GM19467 (cell line): ENCODE results near the gene PLEKHN1.
"Not testable (repeated sequence)": the region's sequence is repeated elsewhere in the genome, so short reads cannot be mapped to it uniquely, and the experiment has no call there.

Experiments used
- ATAC-seq: cut with Tn5 transposase; IDR thresholded peaks from one replicate; pipeline ENCODE4 v1.9.1; 2021; ENCODE audit warnings: mild to moderate bottlenecking, moderate library complexity; ENCODE audit not compliant: unreplicated experiment

PLEKHN1 gene

DNA sequence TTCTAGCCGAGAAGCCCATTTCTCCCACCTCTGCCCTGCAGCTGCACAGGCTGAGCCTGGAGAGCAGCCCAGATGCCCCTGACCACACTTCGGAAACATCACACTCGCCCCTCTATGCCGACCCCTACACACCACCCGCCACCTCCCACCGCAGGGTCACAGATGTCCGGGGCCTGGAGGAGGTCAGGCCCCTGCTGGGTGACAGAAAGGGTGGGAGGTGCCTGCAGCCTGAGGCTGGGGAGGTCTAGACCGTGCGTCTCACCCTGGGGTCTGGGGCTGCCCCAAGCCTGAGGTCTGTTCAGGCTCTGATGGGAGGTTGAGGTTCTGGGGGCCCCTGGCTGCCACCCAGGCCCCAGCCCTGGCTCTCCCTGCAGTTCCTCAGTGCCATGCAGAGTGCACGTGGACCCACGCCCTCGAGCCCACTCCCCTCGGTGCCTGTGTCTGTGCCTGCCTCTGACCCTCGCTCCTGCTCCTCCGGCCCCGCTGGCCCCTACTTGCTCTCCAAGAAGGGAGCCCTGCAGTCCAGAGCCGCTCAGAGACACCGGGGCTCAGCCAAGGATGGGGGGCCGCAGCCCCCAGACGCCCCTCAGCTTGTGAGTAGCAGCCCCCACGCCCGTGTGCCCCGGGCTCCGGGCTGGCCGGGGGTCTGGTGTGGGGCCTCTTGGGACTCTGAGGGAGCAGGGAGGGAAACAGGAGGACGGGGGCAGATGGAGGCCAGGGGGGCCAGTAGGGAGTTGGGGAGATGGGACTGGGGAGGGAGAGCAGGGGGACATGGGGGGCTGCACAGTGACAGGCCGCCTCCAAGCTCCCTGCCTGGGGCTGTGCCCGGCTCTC is 7.4 kb downstream of the PLEKHN1 start:
- ATAC-seq, result no peak

DNA sequence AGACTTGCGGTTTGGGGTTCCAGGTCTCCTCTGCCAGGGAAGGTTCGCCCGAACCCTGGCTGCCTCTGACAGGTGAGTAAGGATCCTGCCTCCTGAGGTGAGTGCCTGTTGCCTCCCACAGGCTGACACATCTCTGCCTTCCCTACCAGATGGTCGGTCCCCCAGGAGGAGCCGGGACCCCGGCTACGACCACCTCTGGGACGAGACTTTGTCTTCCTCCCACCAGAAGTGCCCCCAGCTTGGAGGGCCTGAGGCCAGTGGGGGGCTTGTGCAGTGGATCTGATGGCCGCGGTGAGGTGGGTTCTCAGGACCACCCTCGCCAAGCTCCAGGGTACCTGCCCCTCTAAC is 8.0 kb downstream of the PLEKHN1 start:
- no peak for ATAC-seq

DNA sequence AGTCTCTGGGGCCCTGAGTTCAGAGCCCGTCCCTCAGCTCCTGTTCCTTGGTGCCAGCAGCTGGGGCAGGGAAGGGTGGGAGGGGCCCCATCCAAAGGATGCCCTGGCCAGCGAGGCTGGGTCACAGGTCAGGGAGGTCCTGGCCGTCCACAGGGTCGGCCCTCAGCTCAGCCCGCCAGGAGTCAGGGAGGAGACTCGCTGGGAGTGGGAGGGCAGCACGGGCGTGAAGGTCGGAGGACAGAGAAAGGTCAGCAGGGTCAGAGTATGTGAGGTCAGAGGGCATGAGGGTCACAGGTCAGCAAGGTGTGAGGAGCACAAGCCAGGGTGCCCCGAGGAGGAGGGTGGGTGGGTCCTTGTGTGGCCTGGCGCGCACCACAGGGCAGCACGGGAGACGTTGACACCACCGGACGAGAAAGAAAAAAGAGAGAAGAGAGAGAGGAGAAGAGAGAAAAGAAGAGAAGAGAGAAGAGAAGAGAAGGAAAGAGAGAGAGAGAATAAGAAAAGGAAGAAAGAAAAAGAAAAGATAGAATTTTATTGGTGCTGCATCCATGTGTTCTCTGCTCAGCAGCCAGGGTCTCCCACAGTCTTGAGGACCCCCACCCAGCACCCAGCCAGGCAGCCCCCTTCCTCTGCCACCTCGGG is 8.5 kb downstream of the PLEKHN1 start:
- ATAC-seq, result no peak

DNA sequence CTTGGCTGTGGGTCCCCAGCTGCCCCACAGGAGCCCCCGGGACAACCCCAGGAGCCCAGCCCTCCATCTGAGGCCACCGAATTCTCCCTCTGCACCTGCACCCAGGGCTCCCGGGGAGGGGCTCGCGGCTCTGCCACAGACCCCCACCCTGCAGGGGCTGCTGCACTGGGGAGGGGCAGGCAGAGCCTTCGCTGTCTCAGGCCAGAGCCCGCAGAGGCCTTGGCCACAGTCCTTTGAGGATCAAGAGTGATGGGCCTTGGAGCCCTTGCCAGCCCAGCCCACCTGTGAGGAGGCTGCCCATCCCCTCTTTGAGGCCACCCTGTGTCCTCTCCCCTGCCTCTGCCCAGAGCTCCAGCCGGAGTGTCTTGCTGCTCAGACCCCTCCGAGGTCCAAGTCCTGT is 9.1 kb downstream of the PLEKHN1 start:
- no peak for ATAC-seq

DNA sequence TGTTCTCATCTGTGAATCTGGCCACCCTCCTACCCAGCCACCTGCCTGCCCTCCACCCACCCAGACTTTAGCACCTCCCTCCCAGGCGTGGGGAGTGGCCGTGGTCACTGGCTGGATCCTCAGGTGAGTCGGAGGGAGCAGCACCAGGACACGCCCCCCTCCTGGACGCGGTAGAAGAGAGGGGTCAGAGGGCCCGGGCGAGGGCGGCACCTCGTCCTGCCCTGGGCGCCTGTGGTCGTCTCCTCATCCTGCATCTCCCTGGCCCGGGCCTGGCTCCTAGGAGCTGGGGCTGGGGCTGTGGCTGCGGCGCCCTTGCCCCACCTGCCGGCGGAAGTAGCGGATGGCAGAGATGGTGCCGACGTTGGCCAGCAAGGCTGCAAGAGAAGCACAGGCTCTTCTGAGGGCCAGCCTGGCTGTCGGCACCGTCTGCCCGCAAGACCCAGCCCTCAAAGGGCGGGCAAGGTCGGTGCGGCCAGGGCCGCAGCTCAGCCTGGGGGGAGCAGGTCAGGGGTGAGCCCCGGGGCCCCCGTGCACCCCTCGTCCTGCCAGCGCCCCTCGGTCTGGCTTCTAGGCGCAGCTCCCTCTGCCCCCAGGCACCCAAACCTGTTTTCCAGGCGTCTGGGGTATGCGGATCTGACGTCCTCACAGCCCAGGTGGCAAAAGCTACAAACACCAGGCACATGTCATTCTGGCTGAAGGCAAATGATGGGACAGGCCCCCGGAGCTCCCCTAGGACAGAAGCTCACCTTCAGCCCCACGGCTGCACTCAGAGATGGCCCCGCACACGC is 9.8 kb downstream of the PLEKHN1 start:
- ATAC-seq, result peak; percentile 52

DNA sequence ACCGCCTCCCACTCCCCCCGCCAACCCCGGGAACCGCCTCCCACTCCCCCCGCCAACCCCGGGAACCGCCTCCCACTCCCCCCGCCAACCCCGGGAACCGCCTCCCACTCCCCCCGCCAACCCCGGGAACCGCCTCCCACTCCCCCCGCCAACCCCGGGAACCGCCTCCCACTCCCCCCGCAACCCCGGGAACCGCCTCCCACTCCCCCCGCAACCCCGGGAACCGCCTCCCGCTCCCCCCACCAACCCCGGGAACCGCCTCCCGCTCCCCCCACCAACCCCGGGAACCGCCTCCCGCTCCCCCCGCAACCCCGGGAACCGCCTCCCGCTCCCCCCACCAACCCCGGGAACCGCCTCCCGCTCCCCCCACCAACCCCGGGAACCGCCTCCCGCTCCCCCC is 10.5 kb downstream of the PLEKHN1 start:
- not testable (repeated sequence) for ATAC-seq

DNA sequence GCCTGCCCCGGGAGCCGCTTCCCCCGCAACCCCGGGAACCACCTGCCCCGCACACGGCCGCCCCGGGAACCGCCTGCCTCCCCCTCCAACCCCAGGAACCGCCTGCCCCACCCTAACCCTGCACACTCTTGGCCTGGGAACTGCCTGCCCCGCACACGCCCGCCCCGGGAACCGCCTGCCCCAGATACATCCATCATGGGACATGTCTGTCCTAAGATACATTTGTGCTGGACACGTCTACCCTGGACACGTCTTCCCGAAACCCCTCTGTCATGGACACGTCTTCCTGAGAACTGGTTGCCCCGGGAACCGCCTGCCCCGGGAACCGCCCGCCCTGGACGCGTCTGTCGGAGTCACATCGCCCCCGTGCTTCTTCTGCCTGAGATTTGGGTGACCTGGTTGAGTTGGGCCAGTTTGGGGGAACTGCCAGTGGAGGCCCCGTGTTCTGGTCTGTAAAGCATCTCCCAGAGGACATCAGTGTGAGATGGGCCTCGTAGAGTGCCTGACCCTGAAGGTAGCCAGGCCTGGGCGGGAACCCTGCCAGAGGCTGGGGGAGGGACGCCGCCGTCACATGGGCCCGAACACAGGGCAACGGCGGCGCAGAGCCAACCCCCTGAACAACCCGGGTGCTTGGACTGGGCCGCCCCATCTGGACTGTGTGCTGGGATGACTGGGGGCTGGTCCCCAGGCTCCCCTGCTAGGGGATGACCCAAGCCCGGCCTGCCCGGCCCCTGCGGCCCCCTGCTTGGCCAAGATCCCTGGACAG is 12.0 kb downstream of the PLEKHN1 start:
- ATAC-seq, result no peak

DNA sequence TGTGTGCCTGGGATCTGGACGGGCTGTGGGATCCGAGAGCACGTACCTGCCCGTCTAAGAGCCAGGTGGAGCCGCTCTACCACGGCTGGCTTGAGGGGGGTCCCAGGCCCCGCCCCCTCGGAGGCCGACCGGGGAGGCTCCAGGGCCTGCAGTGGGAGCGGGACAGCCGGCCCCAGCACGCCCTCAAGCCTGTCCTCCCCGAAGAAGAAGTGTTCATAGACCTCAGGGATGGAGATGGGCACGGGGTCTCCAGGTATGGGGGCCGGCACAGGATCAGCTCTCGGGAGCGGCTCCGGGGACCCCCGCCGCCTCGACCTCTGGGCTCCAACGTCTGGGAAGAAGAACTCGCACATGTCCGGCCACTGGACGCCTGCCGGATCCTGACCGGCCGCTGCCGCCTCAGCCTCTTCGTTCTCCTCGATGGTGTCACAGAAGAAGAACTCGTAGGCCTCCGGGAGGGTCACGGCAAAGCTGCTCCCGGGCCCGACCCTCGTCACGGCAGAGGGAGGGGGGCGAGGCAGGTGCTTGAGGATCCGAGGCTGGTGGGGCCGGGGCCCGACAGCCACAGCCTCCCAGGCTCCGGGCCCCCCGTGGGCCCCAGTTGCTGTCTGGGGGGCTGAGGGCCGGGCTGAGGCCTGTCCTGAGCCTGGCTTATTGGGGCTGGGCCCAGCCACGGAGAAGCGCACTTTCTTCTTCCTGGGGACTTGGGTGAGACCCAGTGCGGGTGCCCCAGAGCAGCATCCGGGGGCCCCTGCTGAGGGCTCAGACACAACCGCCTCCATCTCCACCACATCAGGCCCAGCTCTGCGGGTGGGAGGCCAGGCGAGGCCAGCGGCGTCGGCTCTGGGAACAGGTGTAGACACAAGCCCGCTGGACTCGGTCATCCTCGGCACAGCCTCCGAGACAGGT is 12.8 kb downstream of the PLEKHN1 start:
- ATAC-seq, result no peak

DNA sequence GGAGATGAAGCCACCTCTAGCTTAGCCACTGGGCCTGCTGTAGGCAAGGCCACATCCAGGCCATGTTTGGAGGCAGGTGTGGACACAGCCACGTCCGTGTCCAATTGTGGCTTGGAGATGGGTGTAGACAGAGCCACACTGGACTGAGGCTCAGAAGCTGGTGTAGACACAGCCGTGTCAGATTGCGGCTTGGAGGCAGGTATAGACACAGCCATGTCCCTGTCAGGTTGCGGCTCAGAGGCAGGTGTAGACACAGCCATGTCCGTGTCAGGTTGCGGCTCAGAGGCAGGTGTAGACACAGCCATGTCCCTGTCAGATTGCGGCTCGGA is 13.4 kb downstream of the PLEKHN1 start:
- no peak for ATAC-seq

DNA sequence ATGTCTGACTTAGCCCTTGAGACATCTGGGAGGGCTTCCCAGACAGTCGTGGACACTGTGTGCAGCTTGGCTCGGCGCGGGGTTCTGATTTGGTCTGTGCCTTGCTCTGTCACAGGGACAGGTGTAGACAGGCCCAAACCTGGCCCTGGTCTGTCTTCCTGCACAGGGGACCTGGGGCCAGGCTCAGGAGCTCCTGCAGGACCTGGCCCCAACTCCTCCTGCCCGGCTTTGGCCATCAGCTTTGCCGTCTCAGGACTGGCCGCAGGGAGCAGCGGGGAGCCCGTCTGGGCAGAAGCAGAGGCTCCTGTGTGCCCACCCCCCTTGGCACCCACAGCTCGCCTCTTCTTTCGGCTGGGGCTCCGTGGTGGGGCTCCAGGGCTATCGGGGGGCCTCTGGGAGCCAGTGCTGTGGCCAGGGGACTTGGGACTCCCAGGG is 13.9 kb downstream of the PLEKHN1 start:
- ATAC-seq, result no peak

DNA sequence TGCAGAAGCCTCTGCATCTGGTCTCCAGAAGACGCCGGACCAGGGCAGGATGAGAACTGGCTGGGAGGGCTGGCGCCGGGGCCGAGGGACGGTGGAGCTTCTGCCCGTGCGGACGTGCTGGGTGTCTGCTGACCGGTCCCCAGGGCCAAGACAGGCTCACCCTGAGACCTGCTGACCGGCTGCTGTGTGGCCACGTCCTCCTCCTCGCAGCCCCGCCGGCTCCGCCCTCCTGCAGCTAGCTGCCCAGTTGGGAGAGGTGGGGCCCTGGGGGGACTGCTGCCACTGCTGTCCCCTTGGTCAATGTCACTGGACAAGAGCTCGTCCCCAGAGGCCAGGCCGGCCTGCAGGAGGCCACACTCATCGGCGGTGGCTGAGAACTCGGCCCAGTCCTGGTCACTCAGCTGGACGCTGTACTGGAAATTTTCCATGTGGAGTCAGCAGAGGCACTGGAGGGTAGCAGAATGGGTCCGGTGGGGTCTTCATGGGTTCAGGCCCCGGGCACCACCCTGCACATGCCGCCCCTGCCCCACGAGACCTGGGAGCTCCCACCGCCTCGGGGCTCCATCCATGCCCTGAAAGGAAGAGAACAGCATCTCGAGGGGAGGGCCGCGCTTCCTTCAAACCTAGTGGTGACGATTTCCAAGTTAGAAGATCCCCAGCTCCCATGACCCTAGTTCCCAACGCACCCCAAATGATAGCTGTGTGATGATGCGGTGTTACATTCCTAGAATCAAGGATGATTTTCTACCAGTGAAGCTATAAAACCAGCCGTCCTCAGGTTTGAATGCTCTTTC is 14.5 kb downstream of the PLEKHN1 start:
- ATAC-seq, result no peak

DNA sequence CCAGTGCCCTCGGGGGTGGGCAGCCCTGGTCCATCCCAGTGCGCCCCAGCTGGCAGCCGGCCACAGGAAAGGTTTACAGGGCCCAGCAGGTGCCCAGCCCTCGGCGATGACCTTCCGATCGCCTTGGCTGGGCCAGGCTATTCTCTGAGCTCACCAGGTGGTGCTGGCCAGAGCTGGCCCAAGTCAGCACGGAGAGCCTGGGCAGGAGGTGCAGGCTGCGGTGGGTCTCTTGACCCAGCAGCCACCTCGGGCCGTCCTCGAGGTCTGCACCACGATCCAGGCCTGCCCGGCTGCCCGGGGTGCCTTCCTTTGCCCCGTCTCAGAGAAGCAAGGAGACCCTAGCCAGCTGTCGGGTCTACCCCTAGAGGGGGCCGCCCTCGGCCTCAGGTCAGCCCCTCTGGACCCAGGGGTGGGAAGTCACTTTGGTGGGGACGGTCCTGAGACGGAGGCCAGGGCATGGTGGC is 15.2 kb downstream of the PLEKHN1 start:
- ATAC-seq, result no peak

DNA sequence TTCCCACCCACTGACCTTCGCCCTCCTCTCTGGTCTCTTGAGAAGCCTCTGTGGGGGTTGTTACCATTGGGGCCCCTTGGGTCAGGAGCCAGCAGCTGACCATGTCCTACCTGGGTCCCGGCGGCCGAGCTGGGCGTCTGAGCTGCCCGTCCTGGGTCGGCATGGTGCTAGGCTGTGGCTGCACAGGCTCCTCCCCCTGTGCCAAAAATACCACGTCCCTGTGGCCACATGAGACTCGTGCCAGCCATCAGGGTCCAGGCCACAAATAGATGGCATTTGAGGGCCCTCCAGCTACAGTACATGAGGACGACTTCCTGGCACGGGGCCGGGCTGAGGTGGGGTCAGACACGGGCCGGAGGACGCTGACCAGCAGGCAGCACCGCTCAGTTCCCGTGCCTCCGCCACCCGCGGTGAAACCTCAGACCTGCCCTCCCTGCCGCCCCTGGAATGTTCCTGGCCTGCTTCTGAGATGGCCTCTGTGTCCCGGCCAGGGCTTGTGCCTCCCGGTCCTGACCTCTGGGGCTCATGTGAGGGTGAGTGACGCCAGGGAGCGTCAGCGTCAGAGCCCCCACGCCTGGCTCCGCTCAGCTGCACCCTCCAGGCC is 15.8 kb downstream of the PLEKHN1 start, which contains the start of gene PERM1:
Gene PERM1 (minus strand): TSS at position 139 of the 604 bp plus-strand sequence. CDS start 1,064 bp downstream, outside the sequence.
- ATAC-seq, result no peak

DNA sequence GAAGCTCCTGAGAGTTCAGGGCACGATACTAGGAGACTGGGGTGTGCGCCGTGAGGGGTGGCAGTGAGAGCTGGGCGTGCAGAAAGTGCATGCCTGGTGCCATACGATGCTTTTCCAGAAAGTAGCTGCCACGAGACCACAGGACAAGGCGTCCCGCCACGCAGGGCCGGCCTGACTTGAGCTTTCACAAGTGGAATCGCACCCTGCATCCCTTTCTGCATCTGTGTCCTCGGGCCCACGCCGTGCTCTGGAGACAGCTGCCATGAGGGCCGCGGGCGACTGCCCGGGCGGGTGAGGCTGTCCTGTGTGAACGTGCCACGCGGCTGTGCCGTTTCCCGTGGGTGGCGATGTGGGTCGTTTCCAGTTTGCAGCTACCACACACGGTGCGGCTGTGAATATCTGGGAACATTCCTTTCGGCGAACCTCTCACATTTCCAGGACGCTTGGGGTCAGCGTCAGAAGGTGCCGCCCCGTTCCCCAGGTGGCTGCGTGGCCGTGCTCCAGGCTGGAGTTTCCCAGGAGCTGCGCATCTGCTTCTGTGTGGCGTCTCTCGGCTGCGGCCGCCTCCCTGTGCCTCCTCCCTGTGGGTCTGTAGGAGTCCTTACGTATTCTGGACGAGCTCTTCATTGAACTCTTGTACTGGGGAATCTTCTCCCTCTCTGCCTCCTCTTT is 16.6 kb downstream of the PLEKHN1 start:
- ATAC-seq, result no peak

DNA sequence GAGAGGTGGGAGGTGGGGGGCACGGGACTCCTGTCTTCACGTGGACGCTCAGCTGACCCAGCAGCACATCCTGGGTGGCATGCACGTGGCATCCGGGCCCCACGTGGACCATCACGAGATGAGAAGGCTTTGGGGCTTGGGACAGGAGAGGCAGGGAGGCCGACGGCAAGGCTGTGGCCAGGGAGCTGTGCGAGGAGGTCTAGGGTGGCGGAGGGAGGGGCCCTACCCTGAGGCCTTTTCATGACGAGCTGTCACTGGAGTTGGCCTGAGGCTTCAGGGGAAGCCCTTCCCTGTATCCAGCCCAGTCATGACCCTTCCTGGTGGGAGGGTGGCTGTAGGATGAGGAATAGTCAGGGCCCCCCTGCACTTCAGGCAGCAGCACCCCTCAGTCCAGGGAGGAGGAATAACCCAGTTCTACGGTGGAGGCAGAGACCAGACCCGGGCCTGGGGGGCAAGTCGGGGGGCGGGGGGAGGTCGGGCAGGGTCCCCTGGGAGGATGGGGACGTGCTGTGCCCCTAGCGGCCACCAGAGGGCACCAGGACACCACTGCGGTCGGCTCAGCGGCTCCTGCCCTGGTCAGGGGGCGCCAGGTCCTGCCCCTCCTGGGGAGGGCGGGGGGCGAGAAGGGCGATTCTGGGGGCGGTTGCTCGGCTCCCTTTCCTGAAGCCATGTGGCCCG is 17.7 kb downstream of the PLEKHN1 start:
- ATAC-seq, result no peak

DNA sequence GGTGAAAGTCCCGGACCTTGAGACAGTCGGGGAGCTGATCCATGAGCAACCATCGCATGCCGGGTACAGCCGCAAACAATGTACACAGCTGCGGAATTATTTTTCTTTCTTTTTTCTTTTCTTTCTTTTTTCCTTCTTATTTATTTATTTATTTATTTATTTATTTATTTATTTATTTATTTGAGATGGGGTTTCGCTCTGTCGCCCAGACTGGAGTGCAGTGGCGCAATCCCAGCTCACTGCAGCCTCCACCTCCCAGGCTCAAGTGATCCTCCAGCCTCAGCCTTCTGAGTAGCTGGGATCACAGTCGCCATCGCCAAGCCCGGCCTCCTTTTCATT is 18.2 kb downstream of the PLEKHN1 start:
- no peak for ATAC-seq

DNA sequence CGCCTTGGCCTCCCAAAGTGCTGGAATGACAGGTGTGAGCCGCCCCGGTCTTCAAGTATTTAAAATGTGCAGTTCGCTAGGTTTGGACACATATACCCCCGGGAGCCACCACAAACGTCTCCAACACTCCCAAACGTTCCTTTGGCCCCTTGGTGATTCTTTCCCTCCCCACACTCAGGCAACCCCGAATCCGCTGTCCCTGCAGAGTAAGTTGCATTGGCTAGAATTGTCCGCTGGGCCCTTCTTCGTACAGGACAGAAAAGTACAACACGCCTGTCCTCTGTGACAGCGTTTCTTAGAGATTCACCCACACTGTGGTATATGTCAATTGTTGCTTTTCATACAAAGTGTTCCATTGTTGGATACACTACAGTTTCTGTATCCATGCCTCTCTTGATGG is 18.8 kb downstream of the PLEKHN1 start:
- ATAC-seq, result no peak

DNA sequence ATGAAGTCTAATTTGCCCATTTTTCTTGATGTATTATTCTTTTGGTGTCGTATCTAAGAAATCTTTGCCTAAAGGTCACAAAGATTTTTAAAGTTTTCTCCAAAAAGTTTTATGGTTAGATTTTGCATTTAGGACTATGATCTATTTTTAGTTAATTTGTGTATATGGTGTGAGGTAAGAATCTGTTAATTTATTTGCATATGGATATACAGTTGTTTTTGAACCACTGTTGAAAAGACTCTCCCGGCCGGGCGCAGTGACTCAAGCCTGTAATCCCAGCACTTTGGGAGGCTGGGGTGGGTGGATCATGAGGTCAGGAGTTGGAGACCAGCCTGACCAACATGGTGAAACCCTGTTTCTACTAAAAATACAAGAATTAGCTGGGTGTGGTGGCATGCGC is 21.8 kb downstream of the PLEKHN1 start:
- ATAC-seq, result not testable (repeated sequence)
